Medulla oblongata (tissue), 1 donor: ENCODE data around the gene LHFPL2.
"Not testable (repeated sequence)": the region's sequence is repeated elsewhere in the genome, so short reads cannot be mapped to it uniquely, and the experiment has no call there.

ENCODE experiments used
- DNase-seq: peaks from one replicate; pipeline ENCODE4 v3.0.0-alpha.2; 2015; ENCODE audit errors: extremely low spot score

Gene LHFPL2

DNA sequence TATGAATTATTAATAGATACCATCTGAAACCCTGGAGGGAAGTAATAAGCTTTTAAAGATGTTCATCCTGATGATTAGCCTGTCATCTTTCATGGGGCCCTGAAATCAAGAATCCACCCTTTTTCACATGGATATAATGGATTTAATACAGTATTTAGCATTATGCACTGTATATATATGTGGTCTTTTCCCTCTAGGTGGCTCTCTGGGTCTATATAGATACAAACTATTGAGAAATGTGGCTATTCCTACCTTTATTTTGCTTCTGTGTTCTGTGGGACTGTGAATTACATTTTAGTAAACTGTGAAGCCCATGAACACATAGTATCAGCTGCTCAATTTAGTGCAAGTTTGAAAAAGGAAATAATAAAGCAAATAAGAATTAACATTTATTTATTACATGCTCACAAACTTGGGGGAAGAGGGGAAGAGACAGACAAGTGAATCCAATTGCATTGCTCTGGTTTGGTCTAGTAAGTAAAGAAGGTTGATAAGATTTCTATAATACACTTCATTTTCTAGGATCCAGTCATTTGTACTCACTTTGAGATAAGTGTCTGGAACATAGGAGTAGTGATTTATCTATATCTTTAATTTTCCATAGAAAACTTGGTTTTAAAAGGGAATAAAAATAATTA is 176.0 kb downstream of the LHFPL2 start:
- DNase-seq = no peak

GRCh38 chr5:78471896-78472295 is 176.7 kb downstream of the LHFPL2 start:
- DNase-seq = no peak

DNA sequence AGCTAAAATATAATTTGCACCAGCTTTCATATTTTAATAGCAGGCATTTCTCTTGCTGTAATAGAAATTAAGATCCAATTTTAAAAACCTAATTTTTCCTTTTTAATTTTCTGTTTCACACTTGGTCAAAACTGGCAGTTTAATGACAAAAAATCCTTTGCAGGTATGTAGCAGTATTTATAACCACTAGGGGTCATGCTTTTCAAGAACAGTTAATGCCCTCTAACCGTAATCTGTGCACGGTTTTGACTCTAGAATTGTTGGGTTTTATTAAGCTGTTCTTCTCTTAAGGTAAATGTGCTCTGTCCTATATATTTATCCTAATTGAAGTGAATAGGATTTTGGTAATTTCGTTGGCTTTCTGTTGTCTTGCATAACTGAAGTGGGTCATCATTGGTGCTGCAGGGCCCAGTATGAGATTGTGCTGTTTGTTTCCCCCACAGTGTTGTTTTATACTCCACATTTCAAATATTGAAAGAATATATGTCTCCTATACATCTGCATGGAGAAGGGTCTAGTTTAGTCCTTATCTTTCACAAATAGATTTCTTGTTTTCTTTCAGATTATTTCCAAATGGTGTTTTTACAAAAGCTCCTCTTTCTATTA is 180.7 kb downstream of the LHFPL2 start:
- DNase-seq = peak; percentile 65

DNA sequence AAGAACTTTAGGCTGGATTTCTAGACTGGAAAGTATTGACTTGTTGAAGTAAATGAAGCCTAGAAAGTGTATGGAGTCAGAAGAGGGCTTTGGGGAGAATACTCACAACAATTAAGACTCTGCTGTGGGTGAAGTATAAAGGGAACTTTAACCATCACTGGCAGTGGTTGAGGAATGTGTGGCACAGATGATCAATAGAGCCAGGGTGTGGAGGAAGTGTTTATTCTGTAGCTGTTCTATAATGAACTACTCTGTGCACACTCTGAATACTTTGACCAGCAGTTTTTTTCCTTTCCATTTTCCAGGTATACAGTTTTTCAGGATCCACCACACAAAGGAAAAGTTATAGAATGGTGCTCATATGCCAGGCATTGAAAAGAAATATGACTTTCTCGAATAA is 181.4 kb downstream of the LHFPL2 start:
- DNase-seq = no peak

GRCh38 chr5:78458843-78459242 is 189.7 kb downstream of the LHFPL2 start:
- no peak for DNase-seq

DNA sequence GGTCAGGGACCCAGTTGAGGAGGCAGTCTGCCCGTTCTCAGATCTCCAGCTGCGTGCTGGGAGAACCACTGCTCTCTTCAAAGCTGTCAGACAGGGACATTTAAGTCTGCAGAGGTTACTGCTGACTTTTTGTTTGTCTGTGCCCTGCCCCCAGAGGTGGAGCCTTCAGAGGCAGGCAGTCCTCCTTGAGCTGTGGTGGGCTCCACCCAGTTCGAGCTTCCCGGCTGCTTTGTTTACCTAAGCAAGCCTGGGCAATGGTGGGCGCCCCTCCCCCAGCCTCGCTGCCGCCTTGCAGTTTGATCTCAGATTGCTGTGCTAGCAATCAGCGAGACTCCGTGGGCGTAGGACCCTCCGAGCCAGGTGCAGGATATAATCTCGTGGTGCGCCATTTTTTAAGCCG is 191.1 kb downstream of the LHFPL2 start:
- DNase-seq = not testable (repeated sequence)

GRCh38 chr5:78449103-78449502 is 199.5 kb downstream of the LHFPL2 start:
- DNase-seq = no peak

DNA sequence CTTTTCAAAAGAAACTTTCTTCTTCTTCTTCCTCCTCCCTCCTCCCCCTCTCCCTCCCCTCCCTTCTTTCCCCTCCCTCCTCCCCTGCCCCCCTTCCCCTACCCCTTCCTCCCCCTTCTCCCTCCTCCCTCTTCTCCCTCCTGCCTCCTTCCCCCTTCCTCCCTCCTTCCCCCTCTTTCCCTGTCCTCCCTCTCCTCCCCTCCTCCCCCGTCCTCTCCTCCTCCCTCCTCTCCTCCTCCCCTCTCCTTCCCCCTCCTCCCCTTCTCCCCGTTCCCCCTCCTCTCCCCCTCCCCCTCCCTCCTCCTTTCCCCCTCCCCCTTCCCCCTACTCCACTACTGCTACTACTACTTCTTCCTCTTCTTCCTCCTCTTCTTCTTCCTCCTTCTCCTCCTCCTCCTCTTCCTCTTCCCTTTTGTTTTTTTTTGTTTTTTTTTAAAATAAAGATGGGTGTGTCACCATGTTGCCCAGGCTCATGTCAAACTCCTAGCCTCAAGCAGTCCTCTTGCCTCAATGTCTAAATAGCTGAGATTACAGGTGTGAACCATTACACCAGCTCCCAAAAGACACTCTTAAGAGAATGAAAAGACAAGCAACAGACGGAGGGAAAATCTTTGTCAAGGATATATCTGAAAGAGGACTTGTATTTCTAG is 200.7 kb downstream of the LHFPL2 start:
- no peak for DNase-seq
